Activated CD4-positive, alpha-beta T cell treated with anti-CD3 and anti-CD28 coated beads, Interleukin-2, amount 50 U/mL, for 48 hours (primary cell): Measurements from ENCODE around the gene KRT3.
"Not testable (repeated sequence)": the region's sequence is repeated elsewhere in the genome, so short reads cannot be mapped to it uniquely, and the experiment has no call there.

Experiments
- DNase-seq, 2 experiments: peaks; one replicate each; pipeline ENCODE4 v3.0.0-alpha.2; 2020

The KRT3 gene

DNA sequence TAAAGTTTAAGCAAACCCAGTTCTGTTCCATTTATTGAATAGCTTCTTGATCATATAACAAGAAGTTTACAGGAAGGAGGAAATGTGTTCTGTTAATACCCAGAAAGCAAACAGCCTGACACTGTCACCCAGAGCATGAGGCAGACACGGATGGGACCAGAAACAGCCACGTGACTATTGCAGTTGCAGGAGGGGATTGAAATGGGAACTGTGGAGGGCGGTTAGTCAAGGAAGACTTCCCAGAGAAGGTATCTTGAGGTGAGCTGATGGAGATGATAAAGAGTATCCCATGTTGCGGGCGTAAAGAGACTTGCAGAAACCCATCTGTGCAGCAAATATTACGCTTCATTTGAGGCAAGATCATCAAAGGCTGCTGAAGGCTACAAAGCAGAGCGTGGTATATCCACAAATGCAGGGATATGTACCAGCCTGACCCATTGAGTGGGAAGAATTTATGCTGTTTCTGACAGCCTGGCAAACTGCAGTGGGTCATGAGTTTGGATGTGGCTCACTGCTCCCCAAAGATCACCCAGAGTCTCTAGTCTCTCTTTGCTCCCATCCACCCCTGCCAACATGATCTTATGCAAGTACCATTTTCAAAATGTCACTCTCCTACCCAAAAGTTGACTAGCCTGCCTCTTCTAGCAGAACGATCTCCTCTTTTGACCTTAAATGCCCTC lies 39.5 kb downstream of the KRT3 start:
- DNase-seq = no peak

DNA sequence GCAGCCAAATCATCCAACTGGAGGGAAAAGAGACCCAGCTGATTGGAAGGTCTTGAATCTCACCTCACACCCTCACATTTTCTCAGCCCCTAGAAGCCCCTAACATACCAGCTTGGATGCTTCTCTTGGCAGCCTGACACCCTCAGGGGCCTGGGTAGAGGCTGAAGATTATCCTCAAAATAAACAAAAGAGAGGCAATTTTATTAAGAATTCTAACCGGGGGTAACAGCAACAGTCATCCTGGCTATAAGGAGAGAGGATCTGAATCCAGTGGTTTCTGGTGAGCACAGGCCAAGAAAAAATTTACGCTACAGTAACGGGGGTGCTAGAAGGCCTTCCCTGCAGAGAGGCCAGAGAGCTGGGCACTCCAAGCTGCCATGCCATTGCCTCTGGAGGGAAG lies 40.4 kb downstream of the KRT3 start:
- no peak for DNase-seq

DNA sequence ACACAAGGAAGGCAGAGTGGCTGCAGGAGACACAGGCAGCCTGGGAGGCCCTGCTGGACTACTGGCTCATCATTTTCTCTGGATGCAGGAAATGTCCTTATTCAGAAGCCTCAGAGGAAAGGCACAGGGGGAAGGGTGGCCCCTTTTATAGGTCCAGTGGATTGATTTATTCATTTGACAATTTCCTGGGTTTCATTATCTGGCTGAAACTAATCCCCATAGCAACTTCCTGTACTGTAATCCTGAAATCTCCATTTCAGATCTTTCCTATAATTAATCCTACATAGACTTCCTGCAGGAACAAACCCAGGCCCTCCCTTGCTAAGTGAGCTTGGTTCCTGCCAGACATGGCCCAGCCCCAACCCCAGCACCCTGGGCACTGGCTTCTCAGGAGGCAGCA lies 41.8 kb downstream of the KRT3 start:
- DNase-seq = no peak

- DNase-seq = no peak
Observed at GRCh38 chr12:52753283-52753682, 42.6 kb downstream of the KRT3 start.

GRCh38 chr12:52752516-52752915 lies 43.4 kb downstream of the KRT3 start:
- no peak for DNase-seq

DNA sequence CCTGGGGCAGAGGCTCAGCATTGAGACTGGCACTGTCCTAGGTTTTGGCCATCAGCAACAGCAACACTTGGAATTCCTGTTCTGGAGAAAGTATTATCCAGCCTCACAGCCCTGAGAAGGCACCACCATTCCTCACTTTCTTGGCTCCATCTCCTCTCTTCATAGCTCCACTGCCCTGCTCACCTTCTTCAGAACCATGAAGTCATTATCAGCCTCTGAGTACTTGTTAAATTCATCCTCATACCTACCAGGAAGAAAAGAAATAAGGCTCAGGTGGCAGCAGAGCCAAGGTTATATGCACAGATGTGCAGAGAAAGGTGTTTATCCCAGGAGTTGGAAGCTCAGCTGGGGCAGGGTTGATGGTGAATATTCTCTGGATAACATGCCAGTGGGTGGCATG lies 44.1 kb downstream of the KRT3 start:
- DNase-seq = no peak

DNA sequence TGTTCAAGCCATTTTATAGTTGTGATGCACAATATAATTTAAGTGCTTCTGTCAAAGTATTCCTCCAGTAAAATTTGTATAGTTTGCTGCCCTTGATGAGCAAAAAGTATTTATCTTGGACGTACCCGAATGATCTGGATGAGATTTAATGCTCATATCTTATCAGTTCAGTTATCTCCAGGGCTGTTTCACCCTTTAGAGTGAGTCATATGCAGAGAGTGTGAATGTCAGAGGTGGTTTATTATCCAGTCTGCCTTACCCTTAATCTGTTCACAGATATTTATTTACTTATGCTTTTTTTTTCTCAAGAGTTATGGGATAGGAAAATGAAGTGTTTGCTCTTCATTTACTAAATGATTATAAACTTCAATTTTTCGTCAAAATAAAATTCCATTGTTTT lies 45.4 kb downstream of the KRT3 start:
- DNase-seq = not testable (repeated sequence)

GRCh38 chr12:52749827-52750226 lies 46.1 kb downstream of the KRT3 start:
- DNase-seq = no peak

- no peak for DNase-seq
Observed at GRCh38 chr12:52748578-52748977, 47.3 kb downstream of the KRT3 start.

GRCh38 chr12:52745554-52745953 lies 50.4 kb downstream of the KRT3 start:
- DNase-seq = no peak

GRCh38 chr12:52744493-52745156 lies 51.3 kb downstream of the KRT3 start:
- no peak for DNase-seq

DNA sequence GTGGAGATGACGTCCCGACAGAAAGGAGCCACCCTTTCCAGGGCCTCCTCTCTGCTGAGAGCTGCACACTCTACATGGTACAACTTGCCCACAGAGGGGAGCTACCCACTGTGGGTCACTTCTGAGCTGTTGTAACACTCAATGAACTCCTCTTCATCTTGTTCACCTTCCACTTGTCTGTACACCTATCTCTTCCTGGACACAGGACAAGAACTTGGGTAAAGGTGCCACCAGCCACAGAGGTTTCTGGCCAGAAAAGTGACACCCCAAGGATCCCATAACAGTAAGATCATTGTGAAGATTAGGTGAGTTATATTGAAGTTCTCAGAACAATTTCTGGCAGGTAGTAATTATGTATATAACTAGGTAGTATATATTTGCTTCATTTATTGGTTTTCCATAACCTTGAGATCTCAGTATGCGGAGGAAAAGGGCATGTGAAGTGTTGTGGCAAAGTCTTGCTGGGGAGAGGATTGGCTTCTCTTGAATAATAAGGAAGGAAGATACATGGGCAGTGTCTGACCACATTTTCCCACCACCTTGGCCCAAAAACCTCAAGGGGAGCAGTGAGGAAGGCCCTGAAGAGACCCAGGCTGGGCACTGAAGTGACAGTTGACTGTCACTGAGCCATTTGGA lies 53.0 kb downstream of the KRT3 start:
- no peak for DNase-seq

GRCh38 chr12:52742196-52742580 lies 53.7 kb downstream of the KRT3 start:
- no peak for DNase-seq

GRCh38 chr12:52741375-52742195 lies 54.3 kb downstream of the KRT3 start:
- DNase-seq = peak; percentile 66 to 75

DNA sequence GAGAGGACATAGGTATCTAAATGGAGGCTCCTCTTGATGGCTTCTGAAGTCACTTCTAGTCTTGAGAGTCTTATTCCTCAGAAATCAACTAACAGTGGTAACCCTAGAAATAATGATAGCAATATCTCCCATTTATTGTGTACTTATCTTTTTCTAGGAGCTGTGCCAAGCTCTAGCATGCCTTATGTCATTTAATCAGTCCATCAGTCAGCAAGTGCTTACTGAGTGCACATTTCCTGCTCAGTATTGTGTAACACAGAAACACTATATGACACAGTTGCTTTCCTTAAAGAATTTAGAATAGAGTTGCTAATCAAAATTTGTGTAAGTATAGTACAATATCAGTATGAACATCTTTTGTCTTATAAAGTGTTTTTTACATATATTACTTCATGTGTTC lies 55.3 kb downstream of the KRT3 start:
- DNase-seq = no peak

- no peak for DNase-seq
Observed at GRCh38 chr12:52739963-52740362, 56.0 kb downstream of the KRT3 start.
